Adrenal gland (tissue), 12 donors: ENCODE measurements around the gene RCOR1. TPM values are rescaled to one million over a fixed set of nuclear protein-coding genes. Genes with fewer than 3 reads are reported as not detected.
A peak's percentile ranks its signal among the peaks of the same experiment; 100 is the strongest.

Experiments used
- DNase-seq, 7 donors: peaks; one replicate each; pipeline ENCODE4 v3.0.0-alpha.2; 2019 to 2020
- H3K27ac ChIP-seq, 5 donors: fragments of 200-600 bp; sonication (generic) in 4 of 5; 1 replicate in 3 of 5; 2 replicates in 2 of 5; pipeline versions ENCODE4 v1.5.1 to v1.8.0; 2016 to 2020; ENCODE audit warnings: mild to moderate bottlenecking in 1 of 5
- H3K27me3 ChIP-seq: fragments of 200-600 bp; 2 replicates; pipeline ENCODE4 v1.8.0; 2021
- H3K36me3 ChIP-seq, 2 donors: fragments of 200-600 bp; replicated peaks in 1 of 2; 1 replicate in 1 of 2; 2 replicates in 1 of 2; pipeline versions ENCODE4 v1.5.1 to v1.8.0; 2018 to 2022
- H3K4me1 ChIP-seq, 2 donors: fragments of 200-600 bp; replicated peaks in 1 of 2; 1 replicate in 1 of 2; 2 replicates in 1 of 2; pipeline versions ENCODE4 v1.5.1 to v1.8.0; 2018 to 2021
- H3K4me3 ChIP-seq, 4 donors: fragments of 200-600 bp; sonication (generic) in 3 of 4; one replicate each; pipeline ENCODE4 v1.5.1; 2016 to 2018
- H3K9me3 ChIP-seq, 3 donors: fragments of 200-600 bp; sonication (generic) in 1 of 3; replicated peaks in 1 of 3; 1 replicate in 2 of 3; 2 replicates in 1 of 3; pipeline versions ENCODE4 v1.5.1 to v1.8.0; 2016 to 2021
- CTCF ChIP-seq, 6 experiments: fragments of 450-650 bp in 4 of 6; fragments of 200-600 bp in 2 of 6; sonication (generic) in 1 of 6; IDR thresholded peaks; 1 replicate in 5 of 6; 2 replicates in 1 of 6; pipeline versions ENCODE4 v1.5.1 to v1.8.0; 2016 to 2021; ENCODE audit warnings: antibody characterized with exemption in 6 of 6, mild to moderate bottlenecking in 2 of 6, moderate library complexity in 1 of 6
- POLR2A ChIP-seq, 2 donors: fragments of 450-650 bp; IDR thresholded peaks; one replicate each; pipeline ENCODE4 v1.6.1; 2017; ENCODE audit warnings: antibody characterized with exemption in 2 of 2, mild to moderate bottlenecking in 2 of 2, moderate library complexity in 1 of 2
- WGBS, 4 donors: extraction: QIAGEN DNeasy Blood & Tissue Kit in 2 of 4; methylation state at CpG; one replicate each; pipeline versions ENCODE4 v1.1.5 to v1.1.7; 2013 to 2017; 5-methylcytosine and 5-hydroxymethylcytosine counted together
- intact Hi-C, 2 donors: fragments of 100-400 bp; cut with DNase I; formaldehyde crosslinking; loops; one replicate each; pipeline versions ENCODE4 v1.14.1 to v1.15.0; 2022 to 2023
- polyA plus RNA-seq, 3 donors: library from polyadenylated mRNA; stranded (reverse); fragments of 200-250 nt in 2 of 3; fragments of 350-450 nt in 1 of 3; fragmentation: Illumina TruSeq in 1 of 3; extraction: RNeasy Lipid Tissue Mini Kit (QIAGEN cat#74804) in 1 of 3; gene quantifications; one replicate each; pipeline ENCODE4 v1.2.3, GENCODE V29; 2013 to 2014
- total RNA-seq, 9 donors: library from RNA; depleted of rRNA in 4 of 9; stranded (reverse); fragments of >200 nt in 4 of 9; fragments of 120-200 nt in 1 of 9; fragmentation: NEBNext Ultra II Directional in 1 of 9; extraction: Animal tissue kit (Norgen Biotek cat#: 25700) in 1 of 9; gene quantifications; one replicate each; pipeline versions ENCODE4 v1.1.0 to v1.2.4, GENCODE V29; 2013 to 2023
- donor health status: healthy with polysubstance abuse.
- donor health status: Bipolar disorder and iron deficiency.
- donor health status: DM: yes; HTN: yes; CAD: no.
- donor health status: DM: no; HTN: no; CAD: no.
- donor health status: DM: no; HTN: no; CAD: no.
- donor health status: DM: yes; HTN: yes; CAD: no.

Gene RCOR1
- total and polyA plus RNA-seq, 12 donors = 3.8 to 17.7 (median 11.3) TPM

GRCh38 chr14:102693006-102693755, 100.7 kb downstream of the RCOR1 start:
- Histone ChIP-seq H3K4me3 (no peak overlapping the region), H3K9me3 (no peaks in the 10 kb centered on the region), H3K36me3 (no peaks in the 10 kb centered on the region), H3K4me1 (peaks cover 0 to 4% of the 10 kb centered on the region in 2 donors), H3K27ac (no peak overlapping the region), H3K27me3 (no peaks in the 10 kb centered on the region)
- no peak for TF ChIP-seq CTCF (IDR thresholded peaks at IDR 0.05)
- no peak for TF ChIP-seq POLR2A (IDR thresholded peaks at IDR 0.05)
- intact Hi-C loops = loop anchor here in 1 of 2 donors (5.0 to 10.0 kb wide), 2 partner anchors 168 to 224 kb away; no protein-coding TSS in a partner anchor
- no peak for DNase-seq
- WGBS, 4 donors = 83 to 89% (median 86%) methylated on average over 4 of the region's 4 CpGs

DNA sequence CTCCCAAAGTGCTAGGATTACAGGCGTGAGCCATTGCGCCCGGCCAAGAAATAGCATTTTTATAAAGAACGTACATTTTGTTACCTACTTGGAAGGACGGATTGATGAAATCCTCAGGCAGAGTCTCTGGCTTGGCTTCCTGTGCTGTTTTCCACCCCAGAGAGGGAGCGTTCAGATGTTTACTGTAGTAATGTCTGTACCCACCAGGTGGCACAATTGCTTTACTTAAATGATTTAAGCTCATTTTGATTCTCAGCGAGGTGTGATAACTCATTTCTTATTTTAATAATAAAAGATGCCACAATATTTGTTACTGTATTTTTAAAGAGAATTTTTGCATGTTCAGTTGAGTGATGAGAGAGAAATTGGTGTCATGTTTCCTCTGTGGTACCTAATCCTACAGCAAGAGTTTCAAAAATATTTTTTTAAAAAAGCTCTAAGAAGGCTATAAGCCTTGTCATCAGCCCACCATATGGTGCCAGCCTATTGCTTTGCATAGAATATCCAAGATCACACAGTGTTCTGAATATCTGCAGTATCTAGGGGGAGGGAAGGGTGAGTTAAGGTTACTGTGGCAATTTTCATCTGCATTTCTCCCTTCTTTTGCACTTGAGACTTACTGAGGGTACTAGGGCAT, 102.2 kb downstream of the RCOR1 start:
- no peak overlapping the region for H3K27ac ChIP-seq
- TF ChIP-seq CTCF (IDR thresholded peaks at IDR 0.05) (peak; percentile 40 to 85 (median 72)), POLR2A (IDR thresholded peaks at IDR 0.05) (no peak)
- peak; percentile 48 to 85 (median 63) for DNase-seq
- intact Hi-C loops = loop anchor here (5.0 to 10.0 kb wide), 2 partner anchors 170 to 223 kb away; no protein-coding TSS in a partner anchor
- H3K27me3 ChIP-seq = no peaks in the 10 kb centered on the region
- no peaks in the 10 kb centered on the region for H3K36me3 ChIP-seq
- no peaks in the 10 kb centered on the region for H3K9me3 ChIP-seq
- no peak overlapping the region for H3K4me3 ChIP-seq
- WGBS, 4 donors = 10 to 14% (median 13%) methylated on average over 7 of the region's 7 CpGs
- H3K4me1 ChIP-seq = peaks cover 0 to 4% of the 10 kb centered on the region in 2 donors

GRCh38 chr14:102695167-102695555, 102.7 kb downstream of the RCOR1 start:
- WGBS, 4 donors = 52 to 63% (median 59%) methylated on average over 3 of the region's 3 CpGs
- no peak for DNase-seq
- no peak overlapping the region for H3K27ac ChIP-seq
- no peaks in the 10 kb centered on the region for H3K36me3 ChIP-seq
- no peak for TF ChIP-seq CTCF (IDR thresholded peaks at IDR 0.05)
- TF ChIP-seq POLR2A (IDR thresholded peaks at IDR 0.05) = no peak
- H3K4me3 ChIP-seq = no peak overlapping the region
- H3K27me3 ChIP-seq = no peaks in the 10 kb centered on the region
- H3K9me3 ChIP-seq = no peaks in the 10 kb centered on the region
- H3K4me1 ChIP-seq = peaks cover 0 to 4% of the 10 kb centered on the region in 2 donors
- intact Hi-C loops = loop anchor here (5.0 to 10.0 kb wide), 2 partner anchors 170 to 222 kb away; no protein-coding TSS in a partner anchor

- Histone ChIP-seq H3K4me3 (no peak overlapping the region), H3K9me3 (no peaks in the 10 kb centered on the region), H3K4me1 (peaks cover 0 to 4% of the 10 kb centered on the region in 2 donors), H3K36me3 (no peaks in the 10 kb centered on the region), H3K27me3 (no peaks in the 10 kb centered on the region), H3K27ac (no peak overlapping the region)
- 80 to 85% (median 83%) methylated on average over 8 of the region's 8 CpGs for WGBS, 4 donors
- no peak for DNase-seq
- no peak for TF ChIP-seq POLR2A (IDR thresholded peaks at IDR 0.05)
- TF ChIP-seq CTCF (IDR thresholded peaks at IDR 0.05) = no peak
- intact Hi-C loops = loop anchor here (5.0 to 10.0 kb wide), 2 partner anchors 172 to 221 kb away; no protein-coding TSS in a partner anchor
These were observed 103.9 kb downstream of the RCOR1 start for GRCh38 chr14:102696332-102696731.
